ENCODE data around the gene SEZ6L2. TPM values are rescaled to one million over a fixed set of nuclear protein-coding genes. Genes with fewer than 3 reads are reported as not detected.
A peak's percentile ranks its signal among the peaks of the same experiment; 100 is the strongest.

SEZ6L2 gene
- total and polyA plus RNA-seq, 2 of the 13 experiments (the other 11 are each of a cell fraction or from before 2014, with no cell fraction given): 14.9 to 16.9 TPM

GRCh38 chr16:29862884-29863668 is 36.3 kb downstream of the SEZ6L2 start, which contains the start of gene CDIPT (continued):
- TF ChIP-seq GRHL1 (CRISPR knock-in tag; conservative IDR thresholded peaks at IDR 0.05) (no peak), ZBTB7A (CRISPR knock-in tag; IDR thresholded peaks at IDR 0.05) (no peak; the same call in 1 of the 2 replicates), YEATS2 (CRISPR knock-in tag; IDR thresholded peaks at IDR 0.05; ENCODE audit: borderline replicate concordance) (peak; percentile 96), ATF7 (IDR thresholded peaks at IDR 0.05) (peak; percentile 96), ATF7 (CRISPR knock-in tag; IDR thresholded peaks at IDR 0.05) (peak; percentile 89), KDM5B (CRISPR knock-in tag; IDR thresholded peaks at IDR 0.05; ENCODE audit: borderline replicate concordance) (no peak; the same call in 1 of the 2 replicates), KLF16 (CRISPR knock-in tag; IDR thresholded peaks at IDR 0.05) (peak; percentile 47 to 98; a peak in 2 of 4 replicates), CREB3 (CRISPR knock-in tag; IDR thresholded peaks at IDR 0.05) (no peak), SMYD3 (CRISPR knock-in tag; IDR thresholded peaks at IDR 0.05) (no peak), TRIM22 (IDR thresholded peaks at IDR 0.05) (no peak), MYC (CRISPR knock-in tag; IDR thresholded peaks at IDR 0.05; ENCODE audit: borderline replicate concordance) (peak; percentile 72), ATRX (CRISPR knock-in tag; IDR thresholded peaks at IDR 0.05; ENCODE audit: borderline replicate concordance) (no peak), ZFX (CRISPR knock-in tag; IDR thresholded peaks at IDR 0.05; ENCODE audit: low read depth) (peak; percentile 83), MYPOP (CRISPR knock-in tag; IDR thresholded peaks at IDR 0.05) (no peak; the same call in none of the 2 replicates), ZNF383 (CRISPR knock-in tag; IDR thresholded peaks at IDR 0.05; ENCODE audit: borderline replicate concordance) (no peak), ASH2L (IDR thresholded peaks at IDR 0.05; ENCODE audit: insufficient read length, low read depth, low read length) (peak; percentile 74), ZNF772 (CRISPR knock-in tag; IDR thresholded peaks at IDR 0.05) (0 out of 2 replicates have a peak, but pooled peaks have one; percentile 72), PHF8 (CRISPR knock-in tag; IDR thresholded peaks at IDR 0.05) (peak; percentile 85), EZH2 (conservative IDR thresholded peaks at IDR 0.05; ENCODE audit: low read depth, low read length) (no peak), ZNF891 (CRISPR knock-in tag; IDR thresholded peaks at IDR 0.05) (peak; percentile 74; the same call in 1 of the 2 replicates), ZNF776 (CRISPR knock-in tag; IDR thresholded peaks at IDR 0.05) (no peak; the same call in 1 of the 2 replicates), DNMT1 (CRISPR knock-in tag; IDR thresholded peaks at IDR 0.05) (no peak; the same call in 1 of the 2 replicates), HNF4G (IDR thresholded peaks at IDR 0.05; ENCODE audit: borderline replicate concordance, low read depth, low read length) (no peak), HNF4G (CRISPR knock-in tag; IDR thresholded peaks at IDR 0.05; ENCODE audit: borderline replicate concordance, low read depth) (no peak), ZNF550 (CRISPR knock-in tag; IDR thresholded peaks at IDR 0.05; ENCODE audit: borderline replicate concordance) (no peak), ZFP36L2 (CRISPR knock-in tag; IDR thresholded peaks at IDR 0.05) (no peak)

Data from HepG2 (cell line).